Measurements from ENCODE around the gene BPIFA1. TPM values are rescaled to one million over a fixed set of nuclear protein-coding genes. Genes with fewer than 3 reads are reported as not detected.

Gene BPIFA1
- total and polyA plus RNA-seq, 8 donors: not detected

GRCh38 chr20:33231237-33231636, 4.6 kb upstream of the BPIFA1 start:
- WGBS, 2 donors: 42 to 51% methylated on average over 7 of the region's 7 CpGs
- Histone ChIP-seq H3K9me3 (no peaks in the 10 kb centered on the region), H3K4me1 (no peaks in the 10 kb centered on the region), H3K27me3 (no peaks in the 10 kb centered on the region), H3K4me3 (no peak overlapping the region), H3K36me3 (no peaks in the 10 kb centered on the region), H3K27ac (no peak overlapping the region)
- ATAC-seq (no peak), FAIRE-seq (no peak), DNase-seq (no peak)
- no peak for TF ChIP-seq CTCF (IDR thresholded peaks at IDR 0.05)
- intact Hi-C loops (cut with DNase I): no loop called here

GRCh38 chr20:33232486-33233072, 3.2 kb upstream of the BPIFA1 start:
- H3K36me3 ChIP-seq: no peaks in the 10 kb centered on the region
- FAIRE-seq: no peak
- no peaks in the 10 kb centered on the region for H3K9me3 ChIP-seq
- no peak for DNase-seq
- intact Hi-C loops (cut with DNase I): no loop called here
- H3K27ac ChIP-seq: no peak overlapping the region
- H3K27me3 ChIP-seq: no peaks in the 10 kb centered on the region
- no peak overlapping the region for H3K4me3 ChIP-seq
- 8 to 19% methylated on average over 2 of the region's 2 CpGs for WGBS, 2 donors
- no peaks in the 10 kb centered on the region for H3K4me1 ChIP-seq
- ATAC-seq: no peak
- TF ChIP-seq CTCF (IDR thresholded peaks at IDR 0.05): no peak

GRCh38 chr20:33233129-33233774, 2.5 kb upstream of the BPIFA1 start:
- TF ChIP-seq CTCF (IDR thresholded peaks at IDR 0.05): no peak
- WGBS, 2 donors: 20% methylated on average over 5 of the region's 5 CpGs
- FAIRE-seq (no peak), DNase-seq (no peak), ATAC-seq (no peak)
- no peaks in the 10 kb centered on the region for H3K4me1 ChIP-seq
- H3K27me3 ChIP-seq: no peaks in the 10 kb centered on the region
- H3K36me3 ChIP-seq: no peaks in the 10 kb centered on the region
- H3K27ac ChIP-seq: no peak overlapping the region
- H3K4me3 ChIP-seq: no peak overlapping the region
- no peaks in the 10 kb centered on the region for H3K9me3 ChIP-seq
- intact Hi-C loops (cut with DNase I): no loop called here

GRCh38 chr20:33234050-33234449, 1.7 kb upstream of the BPIFA1 start:
- WGBS, 2 donors: 69 to 80% methylated on average over 2 of the region's 2 CpGs
- ATAC-seq (no peak), DNase-seq (no peak), FAIRE-seq (no peak)
- Histone ChIP-seq H3K36me3 (no peaks in the 10 kb centered on the region), H3K27me3 (no peaks in the 10 kb centered on the region), H3K9me3 (no peaks in the 10 kb centered on the region), H3K27ac (no peak overlapping the region), H3K4me3 (no peak overlapping the region), H3K4me1 (no peaks in the 10 kb centered on the region)
- intact Hi-C loops (cut with DNase I): no loop called here
- TF ChIP-seq CTCF (IDR thresholded peaks at IDR 0.05): no peak

- no peak for DNase-seq
- Histone ChIP-seq H3K27ac (no peak overlapping the region), H3K9me3 (no peaks in the 10 kb centered on the region), H3K36me3 (no peaks in the 10 kb centered on the region), H3K4me1 (no peaks in the 10 kb centered on the region), H3K27me3 (no peaks in the 10 kb centered on the region), H3K4me3 (no peak overlapping the region)
- 52% methylated on average over 1 of the region's 1 CpG for WGBS, 2 donors
- no peak for FAIRE-seq
- no peak for TF ChIP-seq CTCF (IDR thresholded peaks at IDR 0.05)
- intact Hi-C loops (cut with DNase I): no loop called here
- no peak for ATAC-seq
These were observed 555 bp downstream of the BPIFA1 start for GRCh38 chr20:33236351-33236750.

All from pancreas (tissue), 10 donors.